HepG2 (cell line): Measurements from ENCODE around the gene SGCD. TPM values are rescaled to one million over a fixed set of nuclear protein-coding genes. Genes with fewer than 3 reads are reported as not detected.

Source experiments
- ATAC-seq: fragments of 200-7000 bp; cut with Tn5 transposase; 3 replicates; pipeline ENCODE4 v1.9.1; 2020; ENCODE audit warnings: mild to moderate bottlenecking, moderate library complexity
- BruUV-seq: library from RNA; stranded (reverse); fragments of 400-500 nt; replicated peaks from 2 replicates; lab custom pipeline; 2021; lab: Mats Ljungman, UMichigan
- CTCF ChIA-PET: fragments of 300-600 bp; formaldehyde crosslinking; extraction: SDS; loops from one replicate; lab custom pipeline; 2021; ENCODE audit warnings: low total read pairs, inconsistent platforms, low intra/inter-chr PET ratio; lab: Yijun Ruan, JAX
- POLR2A ChIA-PET: fragments of 350-600 bp; sonication (Branson Sonifier 250); formaldehyde crosslinking; loops from one replicate; lab custom pipeline; 2020; ENCODE audit warnings: antibody characterized with exemption, inconsistent platforms; lab: Yijun Ruan, JAX
- DNase-seq: peaks from one replicate; pipeline ENCODE4 v3.0.0-alpha.2; 2015; ENCODE audit warnings: low spot score
- FAIRE-seq: peaks from 3 replicates; lab custom pipeline; 2011; peaks lifted over from hg19 to GRCh38; lab: Jason Lieb, UNC
- H2AFZ ChIP-seq: one replicate; pipeline ENCODE4 v1.6.1; 2011; ENCODE audit warnings: low read length, inconsistent platforms
- H3K27ac ChIP-seq: fragments of 300-600 bp; 3 replicates; pipeline ENCODE4 v1.8.0; 2011; ENCODE audit warnings: mixed run types, mild to moderate bottlenecking, mixed read lengths, low read length, inconsistent platforms; ENCODE audit not compliant: insufficient read depth; ENCODE audit errors: extremely low read length
- H3K27me3 ChIP-seq, 2 experiments: fragments of 200-600 bp in 1 of 2; 2 replicates in 1 of 2; 3 replicates in 1 of 2; pipeline versions ENCODE4 v1.6.0 to v1.8.0; 2011; ENCODE audit warnings: low read length in 2 of 2, mild to moderate bottlenecking in 2 of 2, moderate library complexity in 2 of 2, inconsistent platforms in 1 of 2; ENCODE audit not compliant: insufficient read depth in 2 of 2, control insufficient read depth in 1 of 2
- H3K36me3 ChIP-seq, 2 experiments: fragments of 200-600 bp in 1 of 2; replicated peaks in 1 of 2; 2 replicates in 1 of 2; 3 replicates in 1 of 2; pipeline versions ENCODE4 v1.5.1 to v1.8.0; 2011; ENCODE audit warnings: low read length in 2 of 2, inconsistent platforms in 1 of 2; ENCODE audit not compliant: insufficient read depth in 2 of 2, control insufficient read depth in 1 of 2
- H3K4me1 ChIP-seq: 2 replicates; pipeline ENCODE4 v1.5.1; 2012; ENCODE audit warnings: low read length, inconsistent platforms; ENCODE audit not compliant: insufficient read depth
- H3K4me2 ChIP-seq: 2 replicates; pipeline ENCODE4 v1.6.0; 2011; ENCODE audit warnings: low read depth, low read length, inconsistent platforms
- H3K4me3 ChIP-seq, 3 experiments: fragments of 200-600 bp in 1 of 3; sonication (generic), shearing (Covaris generic) in 1 of 3; replicated peaks in 1 of 3; 2 replicates each; pipeline ENCODE4 v1.5.1; 2011 to 2016; ENCODE audit warnings: low read length in 3 of 3, inconsistent platforms in 2 of 3, low read depth in 2 of 3, mild to moderate bottlenecking in 2 of 3, control low read depth in 1 of 3, mixed read lengths in 1 of 3; ENCODE audit not compliant: insufficient read depth in 1 of 3
- H3K79me2 ChIP-seq: one replicate; pipeline ENCODE4 v1.6.1; 2011; ENCODE audit warnings: low read length, inconsistent platforms; ENCODE audit not compliant: insufficient read depth
- H3K9ac ChIP-seq: 2 replicates; pipeline ENCODE4 v1.6.0; 2011; ENCODE audit warnings: mild to moderate bottlenecking, low read depth, low read length, inconsistent platforms; ENCODE audit not compliant: insufficient read depth
- H3K9me3 ChIP-seq: 2 replicates; pipeline ENCODE4 v1.5.1; 2012; ENCODE audit warnings: mild to moderate bottlenecking, low read length
- H4K20me1 ChIP-seq: 2 replicates; pipeline ENCODE4 v1.6.0; 2011; ENCODE audit warnings: inconsistent platforms, mild to moderate bottlenecking, low read length, moderate library complexity; ENCODE audit not compliant: insufficient read depth
- BCL3 ChIP-seq: sonication (generic); formaldehyde crosslinking; IDR thresholded peaks from 2 replicates; pipeline ENCODE4 v1.5.1; 2020; ENCODE audit warnings: mild to moderate bottlenecking, missing genetic modification reagents, moderate library complexity
- BCLAF1 ChIP-seq: fragments of 450-650 bp; IDR thresholded peaks from 2 replicates; pipeline ENCODE4 v1.6.1; 2017; ENCODE audit warnings: mild to moderate bottlenecking
- BORCS8-MEF2B ChIP-seq: sonication (generic); formaldehyde crosslinking; IDR thresholded peaks from 2 replicates; pipeline ENCODE4 v1.8.0; 2022; ENCODE audit warnings: mild to moderate bottlenecking, missing genetic modification reagents
- FOXA3 ChIP-seq: IDR thresholded peaks from 2 replicates; pipeline ENCODE4 v1.6.1; 2016; ENCODE audit warnings: missing genetic modification reagents, missing compliant biosample characterization
- IKZF5 ChIP-seq: IDR thresholded peaks from 2 replicates; pipeline ENCODE4 v1.6.1; 2018; ENCODE audit warnings: missing genetic modification reagents, mild to moderate bottlenecking, missing compliant biosample characterization
- NBN ChIP-seq: fragments of 450-650 bp; conservative IDR thresholded peaks from 2 replicates; pipeline ENCODE4 v1.6.1; 2017
- PRPF4 ChIP-seq: fragments of 200-400 bp; formaldehyde crosslinking; IDR thresholded peaks from 2 replicates; pipeline ENCODE4 v1.6.1; 2016; ENCODE audit warnings: low read length, low read depth; ENCODE audit not compliant: poor library complexity, severe bottlenecking
- RBAK ChIP-seq: sonication (generic); formaldehyde crosslinking; IDR thresholded peaks from 2 replicates; pipeline ENCODE4 v1.5.1; 2020; ENCODE audit warnings: mild to moderate bottlenecking, missing genetic modification reagents
- RCOR2 ChIP-seq: IDR thresholded peaks from 2 replicates; pipeline ENCODE4 v1.6.1; 2016; ENCODE audit warnings: missing biosample characterization, missing genetic modification reagents
- SYNCRIP ChIP-seq: fragments of 200-400 bp; formaldehyde crosslinking; IDR thresholded peaks from 2 replicates; pipeline ENCODE4 v1.6.1; 2018; ENCODE audit warnings: mild to moderate bottlenecking, low read depth, low read length; ENCODE audit not compliant: insufficient read depth
- THRA ChIP-seq: sonication (generic); formaldehyde crosslinking; IDR thresholded peaks from 2 replicates; pipeline ENCODE4 v1.4.0; 2020; ENCODE audit warnings: missing genetic modification reagents, borderline replicate concordance
- ZNF20 ChIP-seq: sonication (generic); formaldehyde crosslinking; IDR thresholded peaks from 2 replicates; pipeline ENCODE4 v1.4.0; 2020; ENCODE audit warnings: mild to moderate bottlenecking, moderate library complexity, missing genetic modification reagents
- ZNF547 ChIP-seq: sonication (generic); formaldehyde crosslinking; IDR thresholded peaks from 2 replicates; pipeline ENCODE4 v1.5.1; 2020; ENCODE audit warnings: mild to moderate bottlenecking, missing genetic modification reagents
- ZNF564 ChIP-seq: sonication (generic); formaldehyde crosslinking; IDR thresholded peaks from 2 replicates; pipeline ENCODE4 v1.8.1; 2023; ENCODE audit warnings: mild to moderate bottlenecking, missing genetic modification reagents
- ZNF670 ChIP-seq: sonication (generic); formaldehyde crosslinking; IDR thresholded peaks from 2 replicates; pipeline ENCODE4 v1.8.0; 2022; ENCODE audit warnings: mild to moderate bottlenecking, missing genetic modification reagents, borderline replicate concordance
- ZNF678 ChIP-seq: sonication (generic); formaldehyde crosslinking; IDR thresholded peaks from 2 replicates; pipeline ENCODE4 v1.4.0; 2020; ENCODE audit warnings: mild to moderate bottlenecking, missing genetic modification reagents
- in situ Hi-C: cut with HindIII; loops from 2 replicates; pipeline ENCODE4 v1.10.0; 2017; ENCODE audit warnings: low pct_unique_long_range_greater_than_20kb; ENCODE audit not compliant: extremely low pct_ligation_motif_present
- intact Hi-C: fragments of 100-400 bp; cut with micrococcal nuclease; formaldehyde crosslinking; loops from one replicate; pipeline ENCODE4 v1.10.0; 2022; ENCODE audit not compliant: unreplicated experiment
- polyA plus RNA-seq, 8 experiments: library from polyadenylated mRNA; depleted of rRNA in 3 of 8; stranded (reverse) in 7 of 8; unstranded in 1 of 8; fragments of >200 nt; fragmentation: Illumina TruSeq in 4 of 8; extraction: Trizol in 4 of 8; gene quantifications; 2 replicates each; pipeline versions ENCODE4 v1.2.1 to v1.2.3, GENCODE V29; 2011 to 2016; ENCODE audit warnings: low read depth in 4 of 8, missing spikeins in 1 of 8, mixed read lengths in 1 of 8; ENCODE audit not compliant: insufficient read depth in 1 of 8
- total RNA-seq, 5 experiments: library from RNA; depleted of rRNA; stranded (reverse); fragments of >200 nt; fragmentation: Illumina TruSeq; extraction: Trizol; gene quantifications; 2 replicates each; pipeline ENCODE4 v1.2.3, GENCODE V29; 2016; ENCODE audit warnings: low read depth in 1 of 5

SGCD gene
- total and polyA plus RNA-seq, 2 of the 13 experiments (the other 11 are each of a cell fraction or from before 2014, with no cell fraction given): not detected

- no peak for DNase-seq
- in situ Hi-C loops: no loop called here
Observed at GRCh38 chr5:156376751-156377150, 49.8 kb downstream of the SGCD start.

More at GRCh38 chr5:156376751-156377150, 49.8 kb downstream of the SGCD start:
- intact Hi-C loops: no loop called here
- Histone ChIP-seq H3K9ac (no peak overlapping the region), H3K27me3 (no peaks in the 10 kb centered on the region), H2AFZ (no peak overlapping the region), H4K20me1 (no peaks in the 10 kb centered on the region), H3K79me2 (no peaks in the 10 kb centered on the region), H3K27ac (no peak overlapping the region), H3K4me1 (no peaks in the 10 kb centered on the region), H3K9me3 (no peaks in the 10 kb centered on the region), H3K36me3 (no peaks in the 10 kb centered on the region), H3K4me2 (no peak overlapping the region), H3K4me3 (no peak overlapping the region)
- no peak for ATAC-seq
- ChIA-PET POLR2A (no interaction called here), CTCF (no interaction called here)
- no peak for TF ChIP-seq BORCS8-MEF2B (CRISPR knock-in tag)
- no peak for TF ChIP-seq IKZF5
- TF ChIP-seq RBAK (CRISPR knock-in tag): no peak
- no peak for TF ChIP-seq ZNF547
- TF ChIP-seq ZNF678 (CRISPR knock-in tag): no peak
- TF ChIP-seq RCOR2 (CRISPR knock-in tag): no peak
- TF ChIP-seq SYNCRIP: no peak
- TF ChIP-seq ZNF564: no peak
- no peak for TF ChIP-seq BCLAF1
- no peak for TF ChIP-seq THRA
- no peak for TF ChIP-seq ZNF670 (CRISPR knock-in tag)
- no peak for TF ChIP-seq NBN
- no peak for TF ChIP-seq BCL3
- no peak for TF ChIP-seq FOXA3 (CRISPR knock-in tag)
- no peak for TF ChIP-seq ZNF20
- TF ChIP-seq PRPF4: no peak
- BruUV-seq: no TSS peak
- no peak for FAIRE-seq
